SHP77 (cell line): ENCODE results near the gene SPIRE2.
"Not testable (repeated sequence)": the region's sequence is repeated elsewhere in the genome, so short reads cannot be mapped to it uniquely, and the experiment has no call there.

Experiments
- DNase-seq, 2 experiments: peaks; one replicate each; lab custom pipeline; 2025; lab: John Stamatoyannopoulos, UW

SPIRE2 gene, protein sequence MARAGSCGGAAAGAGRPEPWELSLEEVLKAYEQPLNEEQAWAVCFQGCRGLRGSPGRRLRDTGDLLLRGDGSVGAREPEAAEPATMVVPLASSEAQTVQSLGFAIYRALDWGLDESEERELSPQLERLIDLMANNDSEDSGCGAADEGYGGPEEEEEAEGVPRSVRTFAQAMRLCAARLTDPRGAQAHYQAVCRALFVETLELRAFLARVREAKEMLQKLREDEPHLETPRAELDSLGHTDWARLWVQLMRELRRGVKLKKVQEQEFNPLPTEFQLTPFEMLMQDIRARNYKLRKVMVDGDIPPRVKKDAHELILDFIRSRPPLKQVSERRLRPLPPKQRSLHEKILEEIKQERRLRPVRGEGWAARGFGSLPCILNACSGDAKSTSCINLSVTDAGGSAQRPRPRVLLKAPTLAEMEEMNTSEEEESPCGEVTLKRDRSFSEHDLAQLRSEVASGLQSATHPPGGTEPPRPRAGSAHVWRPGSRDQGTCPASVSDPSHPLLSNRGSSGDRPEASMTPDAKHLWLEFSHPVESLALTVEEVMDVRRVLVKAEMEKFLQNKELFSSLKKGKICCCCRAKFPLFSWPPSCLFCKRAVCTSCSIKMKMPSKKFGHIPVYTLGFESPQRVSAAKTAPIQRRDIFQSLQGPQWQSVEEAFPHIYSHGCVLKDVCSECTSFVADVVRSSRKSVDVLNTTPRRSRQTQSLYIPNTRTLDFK

DNA sequence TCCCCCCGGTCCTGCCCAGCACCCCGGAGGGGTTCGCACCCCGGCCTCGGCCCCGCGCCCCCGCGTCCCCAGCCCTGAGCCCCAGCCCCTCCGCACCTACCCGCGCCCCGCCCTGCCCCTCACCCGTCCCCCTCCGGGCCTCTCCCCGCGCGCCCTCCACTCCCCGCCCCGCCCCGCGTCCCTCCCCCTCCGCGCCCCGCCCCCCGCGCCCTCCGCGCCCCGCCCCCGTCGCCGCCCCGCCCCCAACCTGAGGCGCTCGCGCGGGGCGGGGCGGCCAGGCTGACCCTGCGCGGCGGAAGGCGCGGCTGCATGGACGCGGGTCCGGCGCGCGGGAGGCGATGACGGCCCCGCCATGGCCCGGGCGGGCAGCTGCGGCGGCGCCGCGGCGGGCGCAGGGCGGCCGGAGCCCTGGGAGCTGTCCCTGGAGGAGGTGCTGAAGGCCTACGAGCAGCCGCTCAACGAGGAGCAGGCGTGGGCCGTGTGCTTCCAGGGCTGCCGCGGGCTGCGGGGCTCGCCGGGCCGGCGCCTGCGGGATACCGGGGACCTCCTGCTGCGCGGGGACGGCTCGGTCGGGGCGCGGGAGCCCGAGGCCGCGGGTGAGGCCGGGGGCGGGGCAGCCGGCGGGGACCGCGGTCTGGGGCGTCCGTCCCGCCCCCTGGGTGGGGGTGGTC lies at the start of gene SPIRE2:
Gene SPIRE2 (plus strand): TSS at position 277 of the 671 bp plus-strand sequence. CDS start 76 bp downstream, at position 353.
- DNase-seq, result peak; percentile 36 to 39

DNA sequence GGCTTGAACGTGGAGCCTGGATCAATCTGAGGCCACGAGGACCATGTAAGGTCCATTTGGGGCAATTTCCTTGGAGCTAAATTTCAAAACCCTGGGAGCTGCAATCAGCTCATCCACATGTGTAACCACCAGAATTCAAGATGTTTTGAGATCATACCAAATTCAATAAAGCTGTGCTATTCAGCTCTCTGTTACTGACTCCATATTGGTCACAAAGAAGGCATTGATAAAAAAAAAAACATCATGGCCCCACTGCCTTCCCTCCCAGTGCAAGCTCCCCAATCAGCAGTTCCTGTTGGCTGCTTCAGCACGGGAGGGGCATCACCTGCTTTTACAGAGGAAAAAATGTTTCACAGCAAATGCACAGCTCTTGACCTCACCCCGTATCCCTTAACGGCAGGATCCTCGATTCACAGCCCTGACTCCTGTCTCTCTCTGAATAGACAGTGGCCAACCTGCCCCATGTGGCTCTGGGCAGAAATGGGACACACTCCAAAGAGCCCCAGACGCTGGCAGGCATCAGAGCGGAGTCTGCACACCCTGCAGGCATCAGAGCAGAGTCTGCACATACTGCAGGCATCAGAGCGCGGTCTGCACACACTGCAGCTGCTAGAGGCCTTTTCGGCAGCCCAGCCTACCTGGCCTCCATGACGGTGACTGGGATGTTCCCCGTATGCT lies 48.9 kb upstream of the SPIRE2 start:
- DNase-seq, result no peak

DNA sequence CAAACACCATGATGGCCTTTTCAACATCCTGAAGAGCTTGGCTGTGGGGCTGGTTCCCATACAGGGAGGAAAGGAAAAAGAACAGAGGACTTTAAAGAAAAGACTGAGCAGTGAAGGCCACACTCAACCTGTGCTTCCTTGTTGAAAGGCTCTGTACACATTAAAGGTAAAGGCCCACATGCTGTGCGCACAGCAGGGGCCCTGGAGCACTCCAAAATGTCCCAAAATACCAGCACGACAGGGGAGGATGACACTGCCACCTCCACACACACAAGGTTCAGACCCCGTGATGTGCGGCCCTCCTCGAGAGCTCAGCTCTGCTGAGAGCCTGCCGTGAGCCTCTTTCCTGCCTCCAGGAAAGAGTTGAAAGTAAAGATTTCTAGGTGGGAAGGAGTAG lies 48.4 kb upstream of the SPIRE2 start:
- DNase-seq, result no peak

DNA sequence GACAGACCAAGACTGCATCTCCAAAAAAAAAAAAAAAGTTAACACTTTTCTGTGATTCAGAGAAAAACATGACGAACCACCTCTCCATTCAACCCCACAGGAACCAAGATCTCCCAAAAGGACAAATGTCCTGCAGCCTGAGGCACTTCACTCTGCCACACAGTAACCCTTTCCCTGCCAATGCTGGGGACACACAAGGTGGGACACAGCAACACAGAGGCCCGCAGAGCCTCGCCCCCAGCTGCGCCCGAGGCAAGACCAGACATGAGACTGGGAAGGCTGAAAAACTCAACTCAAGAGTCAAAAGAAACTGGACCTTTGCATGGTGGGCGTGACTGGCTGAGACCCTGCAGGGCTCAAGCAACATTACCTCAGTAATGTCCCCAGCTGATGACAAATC lies 45.8 kb upstream of the SPIRE2 start:
- no peak for DNase-seq

DNA sequence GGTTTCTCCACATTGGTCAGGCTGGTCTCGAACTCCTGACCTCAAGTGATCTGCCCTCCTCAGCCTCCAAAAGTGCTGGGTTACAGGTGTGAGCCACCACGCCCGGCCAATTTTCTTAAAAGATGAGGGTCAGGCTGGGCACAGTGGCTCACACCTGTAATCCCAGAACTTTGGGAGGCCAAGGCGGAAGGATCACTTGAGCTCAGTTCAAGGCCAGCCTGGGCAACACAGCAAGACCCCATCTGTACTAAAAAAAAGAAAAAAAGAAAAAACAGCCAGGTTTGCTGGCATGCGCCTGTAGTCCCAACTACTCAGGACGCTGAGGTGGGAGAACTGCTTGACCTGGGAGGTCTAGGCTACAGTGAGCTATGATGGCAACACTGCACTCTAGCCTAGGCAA lies 44.3 kb upstream of the SPIRE2 start:
- not testable (repeated sequence) for DNase-seq

DNA sequence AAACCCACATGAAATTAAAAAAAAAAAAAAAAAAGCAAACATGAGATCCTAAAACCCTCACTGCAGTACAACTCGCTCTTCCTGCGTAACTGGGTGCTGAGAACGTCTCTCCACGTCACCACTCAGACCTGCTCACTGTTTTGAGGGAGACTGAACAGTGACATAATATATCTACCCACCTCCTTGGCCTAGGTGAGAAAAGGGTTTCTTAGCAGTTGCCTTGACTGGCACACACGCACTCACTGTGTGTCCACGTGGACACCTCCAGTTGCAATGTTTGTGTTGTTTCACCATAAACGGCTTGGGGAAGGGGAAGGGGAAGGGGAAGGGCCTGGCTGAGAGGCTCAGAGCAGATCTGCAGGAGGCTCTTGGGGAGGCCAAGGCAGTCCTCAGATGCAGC lies 43.9 kb upstream of the SPIRE2 start:
- DNase-seq, result no peak

DNA sequence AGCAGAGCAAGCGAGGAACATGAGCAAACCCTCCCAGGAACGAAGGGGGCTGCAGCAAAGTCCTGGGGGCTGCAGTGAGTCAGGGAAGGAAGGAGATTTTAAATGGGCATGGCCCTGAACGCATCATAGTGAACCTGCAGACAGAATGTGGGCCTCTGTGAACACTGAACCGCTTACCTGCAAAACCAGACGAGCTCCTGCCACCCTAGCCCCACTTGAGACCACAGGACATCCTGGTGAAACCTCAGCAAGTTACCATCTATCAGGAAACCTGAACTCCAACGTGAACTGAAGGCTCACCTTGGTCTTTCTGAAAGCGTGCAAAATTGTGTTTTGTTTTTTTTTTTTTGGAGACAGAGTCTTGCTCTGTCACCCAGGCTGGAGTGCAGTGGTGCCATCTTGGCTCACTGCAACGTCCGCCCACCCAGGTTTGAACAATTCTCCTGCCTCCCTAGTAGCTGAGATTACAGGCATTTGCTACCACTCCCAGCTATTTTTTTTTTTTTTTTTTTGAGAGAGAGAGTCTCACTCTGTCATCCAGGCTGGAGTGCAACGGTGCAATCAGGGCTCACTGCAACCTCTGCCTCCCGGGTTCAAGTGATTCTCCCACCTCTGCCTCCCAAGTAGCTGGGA lies 42.6 kb upstream of the SPIRE2 start:
- DNase-seq, result no peak

DNA sequence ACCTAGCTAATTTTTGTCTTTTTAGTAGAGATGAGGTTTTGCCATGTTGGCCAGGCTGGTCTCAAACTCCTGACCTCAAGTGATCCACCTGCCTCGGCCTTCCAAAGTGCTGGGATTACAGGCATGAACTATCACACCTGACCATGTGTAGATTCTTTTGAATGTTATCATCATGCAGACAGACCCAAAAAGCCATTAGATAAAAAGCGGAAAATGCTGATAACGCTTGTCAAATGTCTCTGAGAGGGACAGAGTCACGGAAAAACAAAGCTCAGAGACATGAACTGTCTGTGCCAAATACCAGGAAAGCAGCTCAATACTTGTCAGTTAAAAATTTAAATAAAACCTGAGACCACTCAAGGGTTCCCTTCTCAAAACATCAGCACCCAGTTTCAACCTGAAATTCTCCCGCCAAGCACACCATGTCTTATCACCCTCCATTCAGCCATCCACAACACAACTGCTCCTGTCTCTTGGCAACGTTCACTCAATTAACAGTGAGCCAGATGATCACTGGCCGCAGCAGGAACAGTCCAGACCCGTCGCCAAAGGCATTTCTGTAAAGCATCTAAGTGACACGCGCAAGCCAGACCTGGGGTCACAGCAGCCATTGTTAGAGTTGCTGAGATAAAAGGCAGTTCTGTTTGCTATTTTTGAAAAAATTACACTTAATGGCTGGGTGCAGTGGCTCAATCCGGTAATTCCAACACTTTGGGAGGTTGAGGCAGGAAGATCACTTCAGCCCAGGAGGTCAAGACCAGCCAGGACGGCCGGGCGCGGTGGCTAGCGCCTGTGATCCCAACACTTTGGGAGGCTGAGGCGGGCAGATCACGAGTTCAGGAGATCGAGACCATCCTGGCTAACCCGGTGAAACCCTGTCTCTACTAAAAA lies 41.6 kb upstream of the SPIRE2 start:
- no peak for DNase-seq

DNA sequence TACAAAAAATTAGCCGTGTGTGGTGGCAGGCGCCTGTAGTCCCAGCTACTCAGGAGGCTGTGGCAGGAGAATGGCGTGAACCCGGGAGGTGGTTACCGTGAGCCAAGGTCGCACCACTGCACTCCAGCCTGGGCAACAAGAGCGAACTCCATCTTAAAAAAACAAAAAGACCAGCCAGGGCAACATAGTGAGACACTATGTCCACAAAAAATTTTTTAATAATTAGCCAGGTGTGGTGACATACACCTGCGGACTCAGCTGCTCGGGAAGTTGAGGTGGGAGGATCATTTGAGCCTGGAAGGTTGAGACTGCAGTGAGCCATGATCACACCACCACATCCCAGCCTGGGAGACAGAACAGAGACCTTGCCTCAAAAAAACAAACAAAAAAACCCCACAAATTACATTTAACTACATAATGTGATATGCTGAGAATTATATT lies 40.9 kb upstream of the SPIRE2 start:
- DNase-seq, result no peak

DNA sequence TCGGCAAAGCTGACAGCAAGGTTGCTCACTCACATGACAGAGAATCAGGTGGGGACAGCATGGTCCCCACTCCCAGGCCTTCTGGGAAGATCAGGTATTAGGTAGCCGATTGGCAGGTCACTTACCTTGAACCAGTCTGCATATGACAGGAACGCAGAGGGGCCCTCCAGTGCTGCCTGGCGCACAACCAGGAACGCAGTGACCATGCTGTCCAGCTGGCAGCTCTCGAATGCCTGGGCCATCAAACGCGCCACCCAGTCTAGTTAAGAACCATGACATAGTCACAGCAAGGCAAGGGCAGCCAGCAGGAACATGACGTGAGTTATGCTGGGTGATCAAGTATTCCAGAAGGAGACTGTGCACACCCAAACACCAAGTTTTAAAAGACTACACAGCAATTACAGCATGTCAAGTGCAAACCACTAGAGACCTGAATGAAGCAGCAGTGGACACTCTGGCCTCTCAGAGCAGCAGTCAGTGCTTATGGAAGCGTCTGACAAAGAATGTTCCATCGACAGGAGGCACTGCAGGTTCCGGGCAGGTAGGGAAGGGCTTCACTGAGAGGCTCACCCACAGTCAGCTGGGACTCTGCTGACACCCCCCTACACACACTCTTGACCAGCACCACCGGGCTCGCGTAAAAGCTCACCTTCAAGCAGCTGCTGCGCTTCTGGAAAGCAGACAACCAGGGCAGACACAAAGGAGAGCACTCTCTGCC lies 36.8 kb upstream of the SPIRE2 start:
- no peak for DNase-seq

DNA sequence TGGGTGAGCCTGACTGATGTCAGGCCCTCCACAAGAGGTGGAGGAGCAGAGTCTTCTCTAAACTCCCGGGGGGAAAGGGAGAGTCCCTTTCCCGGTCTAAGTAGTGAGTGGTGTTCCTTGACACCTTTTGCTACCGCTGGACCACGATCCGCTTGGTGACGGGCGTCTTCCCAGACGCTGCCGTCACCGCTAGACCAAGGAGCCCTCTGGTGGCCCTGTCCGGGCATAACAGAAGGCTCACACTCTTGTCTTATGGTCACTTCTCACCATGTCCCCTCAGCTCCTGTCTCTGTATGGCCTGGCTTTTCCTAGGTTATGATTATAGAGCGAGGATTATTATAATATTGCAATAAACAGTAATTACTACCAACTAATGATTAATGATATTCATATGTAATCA lies 35.2 kb upstream of the SPIRE2 start:
- not testable (repeated sequence) for DNase-seq

DNA sequence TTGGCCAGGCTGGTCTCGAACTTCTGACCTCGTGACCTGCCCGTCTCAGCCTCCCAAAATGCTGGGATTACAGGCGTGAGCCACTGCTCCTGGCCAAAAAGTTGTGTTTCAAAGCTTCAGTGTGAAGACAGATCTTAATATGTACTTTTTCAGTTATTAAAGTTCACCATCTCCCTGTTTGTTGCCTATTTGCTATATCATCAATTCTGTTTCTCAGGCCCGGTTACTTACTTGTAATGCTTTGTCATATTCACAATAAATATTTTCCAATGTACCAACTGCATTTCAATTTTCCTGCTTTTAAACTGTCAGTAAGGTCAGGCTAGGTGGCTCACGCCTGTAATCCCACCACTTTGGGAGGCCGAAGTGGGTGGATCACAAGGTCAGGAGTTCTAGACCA lies 34.3 kb upstream of the SPIRE2 start:
- DNase-seq, result no peak

DNA sequence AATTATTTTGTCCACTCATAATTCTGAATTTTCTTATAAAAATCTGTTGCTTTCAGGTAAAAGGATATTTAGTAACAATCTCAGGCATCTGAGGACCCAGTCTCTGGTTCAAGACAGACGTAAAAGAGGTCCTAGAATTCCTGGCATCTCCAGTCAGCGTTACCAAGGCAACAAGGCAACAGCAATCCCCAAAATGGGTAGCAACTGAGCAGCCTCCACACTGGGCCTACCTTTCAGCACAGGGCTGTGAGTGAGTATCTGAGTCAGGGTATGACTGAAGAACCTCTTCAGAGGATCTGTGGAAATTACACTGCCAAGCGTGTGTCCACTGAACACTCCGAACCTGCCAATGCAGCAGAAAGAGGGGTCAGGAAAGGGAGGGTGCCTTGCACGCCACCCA lies 32.6 kb upstream of the SPIRE2 start:
- DNase-seq, result no peak

DNA sequence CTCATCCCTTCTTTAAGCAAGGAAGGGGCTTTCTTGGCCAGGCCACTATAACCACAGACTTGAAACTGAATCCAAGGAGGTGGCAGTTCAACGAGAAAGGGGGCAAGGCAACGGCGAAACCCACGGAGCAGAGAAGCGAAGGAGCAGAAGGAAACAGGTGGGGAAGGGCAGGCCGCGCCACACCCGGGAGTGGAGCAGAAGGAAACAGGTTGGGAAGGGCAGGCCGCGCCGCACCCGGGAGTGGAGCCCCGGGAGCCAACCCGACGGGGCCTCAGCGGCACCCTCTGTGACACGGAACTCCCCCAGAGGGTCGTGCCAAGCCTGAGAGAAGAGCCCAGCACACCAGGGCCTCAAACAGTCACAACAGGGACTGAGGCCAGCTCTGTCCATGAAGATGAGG lies 32.2 kb upstream of the SPIRE2 start:
- no peak for DNase-seq

DNA sequence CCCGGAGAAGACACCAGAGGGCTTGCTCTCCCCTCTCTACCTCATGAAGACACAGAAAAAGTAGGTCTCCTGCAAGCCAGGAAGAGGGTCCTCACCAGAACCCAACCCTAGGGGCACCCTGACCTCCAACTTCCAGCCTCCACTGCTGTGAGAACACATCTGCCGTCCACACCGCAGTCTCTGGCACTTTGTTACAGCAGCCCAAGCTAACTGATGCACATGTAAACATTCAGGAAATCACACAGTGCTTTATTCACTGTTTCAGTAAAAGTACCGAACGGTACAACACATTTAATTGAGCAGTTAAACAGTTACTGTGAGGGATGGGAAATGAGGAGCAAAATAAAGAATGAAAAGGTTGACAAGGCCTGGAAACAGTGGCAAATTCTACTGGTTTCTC lies 30.1 kb upstream of the SPIRE2 start:
- DNase-seq, result no peak

DNA sequence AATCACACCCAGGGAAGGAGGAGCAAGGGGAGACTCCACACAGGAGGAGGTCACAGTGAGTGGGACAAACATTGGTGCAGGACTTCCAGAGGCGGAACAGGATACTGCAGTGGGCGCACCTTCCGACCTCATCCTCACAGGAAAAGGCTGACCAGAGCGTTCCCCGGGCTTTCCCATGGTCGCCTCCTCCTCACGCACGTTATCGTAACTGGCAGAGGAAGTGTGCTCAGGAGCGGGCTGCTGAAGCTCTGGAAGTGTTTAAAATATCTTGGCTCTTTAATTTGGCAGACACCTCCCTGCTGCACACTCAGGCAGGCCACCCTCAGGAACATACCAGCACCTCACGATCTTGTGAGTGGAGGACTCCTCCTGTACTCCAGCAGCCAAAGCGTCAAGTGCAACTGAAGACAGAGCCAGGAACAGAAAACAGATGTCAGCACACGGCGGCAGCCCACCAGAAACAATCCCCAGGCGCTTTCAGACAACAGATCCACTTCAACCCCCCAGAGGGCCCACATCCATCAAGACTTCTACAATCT lies 29.4 kb upstream of the SPIRE2 start:
- no peak for DNase-seq

DNA sequence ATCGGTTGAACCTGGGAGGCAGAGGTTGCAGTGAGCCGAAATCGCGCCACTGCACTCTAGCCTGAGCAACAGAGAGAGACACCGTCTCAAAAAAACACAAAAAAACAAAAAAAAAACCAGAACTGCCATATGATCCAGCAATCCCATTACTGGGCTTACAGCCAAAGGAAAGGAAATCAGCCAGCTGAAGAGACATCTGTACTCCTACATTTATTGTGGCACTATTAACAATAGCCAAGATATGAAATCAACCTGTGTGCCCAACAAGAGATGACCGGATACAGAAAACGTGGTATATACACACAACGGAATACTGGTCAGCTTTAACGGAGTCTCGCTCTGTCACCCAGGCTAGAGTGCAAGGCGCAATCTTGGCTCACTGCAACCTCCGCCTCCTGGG lies 26.5 kb upstream of the SPIRE2 start:
- DNase-seq, result no peak

DNA sequence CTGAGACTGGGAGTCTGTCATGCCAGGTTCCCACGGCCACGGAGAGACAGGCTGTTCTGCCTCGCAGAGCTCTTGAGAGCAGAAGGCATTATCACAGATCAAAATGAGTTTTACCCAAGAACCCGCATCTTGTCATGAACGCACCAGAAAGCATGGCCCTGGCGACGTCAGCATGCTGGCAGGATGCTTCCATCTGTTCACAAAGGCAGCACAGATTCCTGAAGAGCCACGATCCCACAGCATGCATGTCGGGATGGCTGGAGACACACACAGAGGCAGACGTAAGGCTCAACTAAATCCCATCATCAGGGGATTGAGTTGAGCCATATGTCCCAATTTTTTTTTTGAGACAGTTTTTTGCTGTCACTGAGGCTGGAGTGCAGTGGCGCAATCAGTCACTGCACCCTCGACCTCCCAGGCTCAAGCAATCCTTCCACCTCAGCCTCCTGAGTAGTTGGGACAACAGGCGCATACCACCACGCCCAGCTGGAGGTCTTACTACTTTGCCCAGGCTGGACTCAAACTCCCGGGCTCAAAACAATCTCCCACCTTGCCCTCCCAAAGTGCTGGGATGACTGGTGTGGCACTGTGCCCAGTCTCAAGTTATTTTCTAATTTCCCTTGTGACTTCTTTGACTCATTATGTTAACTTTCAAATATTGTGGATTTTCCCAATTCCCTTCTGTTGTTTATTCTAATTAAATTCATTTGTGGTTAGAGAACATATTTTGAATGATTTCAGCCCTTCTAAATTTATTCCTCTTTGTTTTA lies 23.0 kb upstream of the SPIRE2 start:
- DNase-seq, result no peak

DNA sequence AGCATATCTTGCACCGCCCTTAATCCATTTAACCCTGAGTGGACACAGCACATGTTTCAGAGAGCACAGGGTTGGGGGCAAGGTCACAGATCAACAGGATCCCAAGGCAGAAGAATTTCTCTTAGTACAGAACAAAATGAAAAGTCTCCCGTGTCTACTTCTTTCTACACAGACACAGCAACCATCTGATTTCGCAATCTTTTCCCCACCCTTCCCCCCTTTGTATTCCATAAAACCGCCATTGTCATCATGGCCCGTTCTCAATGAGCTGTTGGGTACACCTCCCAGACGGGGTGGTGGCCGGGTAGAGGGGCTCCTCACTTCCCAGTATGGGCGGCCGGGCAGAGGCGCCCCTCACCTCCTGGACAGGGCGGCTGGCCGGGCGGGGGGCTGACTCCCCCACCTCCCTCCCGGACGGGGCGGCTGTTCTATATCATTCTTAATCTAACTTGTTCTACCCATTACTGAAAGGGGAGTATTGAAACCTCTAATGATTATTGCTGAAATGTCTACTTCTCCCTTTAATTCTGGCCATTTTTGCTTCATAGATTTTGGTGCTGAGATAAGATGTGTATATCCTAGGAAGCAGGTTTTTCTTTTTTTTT lies 21.6 kb upstream of the SPIRE2 start:
- DNase-seq, result not testable (repeated sequence)
